Upper lobe of right lung (tissue), 1 donor: ENCODE data around the gene RUNX2. TPM values are rescaled to one million over a fixed set of nuclear protein-coding genes. Genes with fewer than 3 reads are reported as not detected.

Source experiments
- ATAC-seq: fragments of 200-7000 bp; cut with Tn5 transposase; one replicate; pipeline ENCODE4 v1.9.1; 2020; ENCODE audit warnings: mild to moderate bottlenecking, moderate library complexity
- DNase-seq: peaks from one replicate; pipeline ENCODE4 v3.0.0-alpha.2; 2020
- H3K27ac ChIP-seq: fragments of 200-600 bp; one replicate; pipeline ENCODE4 v1.8.0; 2022
- H3K27me3 ChIP-seq: fragments of 200-600 bp; one replicate; pipeline ENCODE4 v1.8.0; 2022; ENCODE audit warnings: mild to moderate bottlenecking
- H3K36me3 ChIP-seq: fragments of 200-600 bp; one replicate; pipeline ENCODE4 v1.8.0; 2022
- H3K4me1 ChIP-seq: fragments of 200-600 bp; one replicate; pipeline ENCODE4 v1.8.0; 2022
- H3K4me3 ChIP-seq: fragments of 200-600 bp; one replicate; pipeline ENCODE4 v1.8.0; 2022; ENCODE audit warnings: mild to moderate bottlenecking
- H3K9me3 ChIP-seq: fragments of 200-600 bp; one replicate; pipeline ENCODE4 v1.8.0; 2022
- intact Hi-C: fragments of 100-400 bp; cut with DNase I; formaldehyde crosslinking; loops from one replicate; pipeline ENCODE4 v1.11.0; 2022
- total RNA-seq: library from RNA; stranded (reverse); fragmentation: NEBNext Ultra II Directional; extraction: Animal tissue kit (Norgen Biotek cat#: 25700); gene quantifications from one replicate; pipeline ENCODE4 v1.2.1, GENCODE V29; 2021
- TF ChIP-seq, protein P1 (sequence below): fragments of 200-600 bp; IDR thresholded peaks from one replicate; pipeline ENCODE4 v1.8.0; 2022; ENCODE audit warnings: antibody characterized with exemption
- donor health status: DM: no; HTN: yes; CAD: no; lungs with severe emphysema.

RUNX2 gene
- total RNA-seq, 1 donor from 2014 or later: 4.6 TPM

DNA sequence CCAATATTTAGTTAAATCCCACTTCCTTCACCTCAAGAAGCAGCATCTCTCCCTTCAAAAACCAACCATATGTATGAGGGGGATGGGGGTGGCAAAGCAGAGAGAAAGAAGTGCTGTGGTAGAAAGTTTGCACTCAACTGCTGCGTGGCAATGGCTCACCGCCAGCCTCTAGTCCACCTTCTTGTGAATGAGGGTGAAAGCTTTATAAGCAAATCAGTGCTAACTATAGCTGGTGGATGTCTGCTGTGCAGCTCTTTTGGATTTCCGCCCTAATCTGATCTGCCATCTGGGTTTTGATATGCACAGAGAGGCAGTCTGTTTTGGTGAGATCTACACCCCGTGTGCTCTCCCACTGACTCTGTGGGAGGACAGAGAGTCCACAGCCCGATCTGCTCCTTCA, 330.8 kb downstream of the RUNX2 start:
- intact Hi-C loops: no loop called here
- TF ChIP-seq, protein P1, sequence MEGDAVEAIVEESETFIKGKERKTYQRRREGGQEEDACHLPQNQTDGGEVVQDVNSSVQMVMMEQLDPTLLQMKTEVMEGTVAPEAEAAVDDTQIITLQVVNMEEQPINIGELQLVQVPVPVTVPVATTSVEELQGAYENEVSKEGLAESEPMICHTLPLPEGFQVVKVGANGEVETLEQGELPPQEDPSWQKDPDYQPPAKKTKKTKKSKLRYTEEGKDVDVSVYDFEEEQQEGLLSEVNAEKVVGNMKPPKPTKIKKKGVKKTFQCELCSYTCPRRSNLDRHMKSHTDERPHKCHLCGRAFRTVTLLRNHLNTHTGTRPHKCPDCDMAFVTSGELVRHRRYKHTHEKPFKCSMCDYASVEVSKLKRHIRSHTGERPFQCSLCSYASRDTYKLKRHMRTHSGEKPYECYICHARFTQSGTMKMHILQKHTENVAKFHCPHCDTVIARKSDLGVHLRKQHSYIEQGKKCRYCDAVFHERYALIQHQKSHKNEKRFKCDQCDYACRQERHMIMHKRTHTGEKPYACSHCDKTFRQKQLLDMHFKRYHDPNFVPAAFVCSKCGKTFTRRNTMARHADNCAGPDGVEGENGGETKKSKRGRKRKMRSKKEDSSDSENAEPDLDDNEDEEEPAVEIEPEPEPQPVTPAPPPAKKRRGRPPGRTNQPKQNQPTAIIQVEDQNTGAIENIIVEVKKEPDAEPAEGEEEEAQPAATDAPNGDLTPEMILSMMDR: no peak
- peaks cover 18% of the 10 kb centered on the region for H3K27me3 ChIP-seq
- H3K9me3 ChIP-seq: no peaks in the 10 kb centered on the region
- no peaks in the 10 kb centered on the region for H3K4me1 ChIP-seq
- H3K27ac ChIP-seq: no peak overlapping the region
- no peak overlapping the region for H3K4me3 ChIP-seq
- ATAC-seq (no peak), DNase-seq (no peak)
- no peaks in the 10 kb centered on the region for H3K36me3 ChIP-seq

DNA sequence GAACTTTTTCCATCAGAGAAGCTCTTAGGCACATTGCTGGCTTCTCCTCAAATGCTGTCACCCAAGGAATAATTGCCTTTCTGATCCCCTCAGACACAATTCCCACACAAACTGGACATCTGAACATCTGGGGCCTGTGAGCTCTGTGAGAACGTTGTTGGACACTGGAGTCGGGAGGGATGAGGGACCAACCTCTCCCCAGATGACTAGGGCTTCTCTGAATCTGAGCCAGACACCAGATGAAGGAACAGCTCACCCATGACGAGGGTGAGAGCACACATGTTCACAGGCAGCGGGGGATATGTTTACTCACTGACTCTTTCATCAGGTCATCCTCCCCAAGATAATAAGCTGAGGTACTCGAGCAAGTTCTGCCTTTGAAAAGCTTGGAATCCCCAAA, 333.5 kb downstream of the RUNX2 start:
- DNase-seq (no peak), ATAC-seq (no peak)
- H3K9me3 ChIP-seq: no peaks in the 10 kb centered on the region
- H3K4me3 ChIP-seq: no peak overlapping the region
- no peaks in the 10 kb centered on the region for H3K36me3 ChIP-seq
- intact Hi-C loops: no loop called here
- no peaks in the 10 kb centered on the region for H3K4me1 ChIP-seq
- H3K27ac ChIP-seq: no peak overlapping the region
- peaks cover 28% of the 10 kb centered on the region for H3K27me3 ChIP-seq
- TF ChIP-seq, protein P1: no peak

DNA sequence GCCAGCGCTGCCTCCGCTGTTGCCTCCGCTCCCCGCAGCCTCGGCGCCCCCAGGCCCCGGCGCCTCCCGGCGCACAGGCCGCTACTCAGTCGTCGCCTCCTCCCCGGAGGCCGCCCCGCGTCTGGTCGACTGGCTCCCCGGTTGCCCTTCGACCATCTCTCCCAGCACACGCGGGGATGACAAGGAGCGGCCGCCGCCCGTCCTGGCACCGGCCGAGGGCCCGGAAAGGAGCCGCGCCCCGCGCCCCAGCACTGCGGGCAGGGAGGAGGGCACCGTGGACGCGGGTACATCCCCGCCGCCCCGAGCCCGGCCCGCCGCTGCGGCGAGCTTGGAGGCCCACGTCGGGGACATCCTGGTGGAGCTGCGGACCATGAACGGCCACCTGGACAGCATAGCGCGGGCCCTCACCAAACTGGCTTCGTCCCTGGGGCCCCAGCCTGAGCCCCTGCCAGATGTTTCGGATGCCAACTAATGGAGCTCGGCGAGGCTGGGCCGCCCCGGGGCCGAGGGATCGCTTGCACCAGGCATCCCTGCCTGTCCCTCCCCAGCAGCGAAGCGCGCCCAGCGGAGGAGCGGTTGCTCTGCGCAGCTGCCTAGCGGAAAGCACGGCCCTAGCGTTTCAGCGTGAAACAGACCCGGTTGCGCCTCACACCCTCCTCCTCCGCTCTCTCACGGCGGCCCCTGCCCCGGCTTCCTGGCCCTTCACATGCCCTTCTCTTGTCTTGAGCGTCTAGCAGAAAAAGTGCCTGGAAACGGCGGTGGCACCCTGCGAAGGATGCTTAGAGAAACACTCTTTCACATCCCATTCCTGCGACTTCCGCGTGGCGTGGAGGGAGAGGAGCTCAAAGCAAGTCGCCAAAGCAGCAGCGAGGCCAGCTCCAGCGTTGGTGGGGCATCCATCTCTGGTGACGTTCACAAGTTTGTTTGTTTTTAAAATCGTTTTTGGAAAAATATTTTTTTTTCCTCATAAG, 335.4 kb downstream of the RUNX2 start:
- TF ChIP-seq, protein P1: no peak
- H3K27ac ChIP-seq: no peak overlapping the region
- peak overlapping the region; percentile 21 for H3K4me3 ChIP-seq
- H3K36me3 ChIP-seq: no peaks in the 10 kb centered on the region
- no peaks in the 10 kb centered on the region for H3K4me1 ChIP-seq
- H3K9me3 ChIP-seq: no peaks in the 10 kb centered on the region
- ATAC-seq (peak; percentile 43), DNase-seq (no peak)
- intact Hi-C loops: no loop called here
- H3K27me3 ChIP-seq: peaks cover 28% of the 10 kb centered on the region

DNA sequence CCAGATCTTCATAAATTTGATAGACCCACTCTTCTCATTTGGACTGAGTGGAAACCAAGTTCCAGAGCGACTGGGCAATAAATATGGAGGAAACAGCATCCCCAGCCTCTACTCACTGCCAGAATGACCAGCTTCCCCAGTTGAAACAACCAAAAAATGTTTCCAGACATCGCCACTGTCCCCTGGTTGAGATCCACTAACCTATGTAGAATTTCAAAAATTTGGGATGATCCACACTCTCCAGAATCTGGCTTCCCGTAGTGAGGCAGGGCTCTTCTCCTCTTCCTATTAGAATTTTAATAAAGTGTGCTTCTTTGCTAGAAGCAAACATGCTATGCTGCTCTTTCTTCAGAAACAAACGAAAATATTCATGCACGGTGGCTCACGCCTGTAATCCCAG, 336.6 kb downstream of the RUNX2 start:
- H3K4me1 ChIP-seq: no peaks in the 10 kb centered on the region
- intact Hi-C loops: no loop called here
- H3K4me3 ChIP-seq: no peak overlapping the region
- no peaks in the 10 kb centered on the region for H3K9me3 ChIP-seq
- no peak for DNase-seq
- no peak for ATAC-seq
- TF ChIP-seq, protein P1: no peak
- no peak overlapping the region for H3K27ac ChIP-seq
- no peaks in the 10 kb centered on the region for H3K36me3 ChIP-seq
- H3K27me3 ChIP-seq: peaks cover 28% of the 10 kb centered on the region

DNA sequence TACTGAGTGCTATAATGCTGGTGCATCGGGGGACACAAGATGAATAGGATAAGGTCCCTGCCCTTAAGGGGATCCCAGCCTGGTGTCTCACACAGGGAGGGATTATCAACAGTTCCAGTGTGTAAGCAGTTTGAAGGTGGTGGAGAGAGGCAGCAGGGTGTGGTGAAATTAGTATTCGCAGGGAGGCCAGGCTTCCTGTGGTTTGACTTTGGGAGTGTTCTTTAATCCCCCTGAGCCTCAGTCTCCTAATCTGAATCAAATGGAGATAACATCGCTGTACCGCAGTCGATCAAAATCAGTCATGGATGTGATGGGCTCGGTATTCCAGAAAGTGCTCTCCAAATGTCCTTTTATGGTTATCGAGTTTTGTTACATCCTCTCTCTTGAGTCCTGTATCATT, 337.7 kb downstream of the RUNX2 start:
- H3K4me1 ChIP-seq: no peaks in the 10 kb centered on the region
- no peaks in the 10 kb centered on the region for H3K9me3 ChIP-seq
- DNase-seq (no peak), ATAC-seq (no peak)
- TF ChIP-seq, protein P1: no peak
- H3K36me3 ChIP-seq: no peaks in the 10 kb centered on the region
- no peak overlapping the region for H3K4me3 ChIP-seq
- peaks cover 28% of the 10 kb centered on the region for H3K27me3 ChIP-seq
- H3K27ac ChIP-seq: no peak overlapping the region
- intact Hi-C loops: no loop called here
